HL-60 (cell line): Measurements from ENCODE around the gene USP27X.

ENCODE experiments used
- DNase-seq, 2 experiments: peaks; one replicate each; pipeline ENCODE4 v3.0.0-alpha.2; 2010 to 2020; ENCODE audit warnings: low read depth in 1 of 2, low spot score in 1 of 2
- H3K27ac ChIP-seq: fragments of 250-450 bp; sonication (Bioruptor Pico); replicated peaks from 2 replicates; pipeline ENCODE4 v1.5.1; 2020; ENCODE audit warnings: mild to moderate bottlenecking, moderate library complexity
- H3K27me3 ChIP-seq: fragments of 250-450 bp; sonication (Bioruptor Pico); 2 replicates; pipeline ENCODE4 v1.5.1; 2021; ENCODE audit warnings: mild to moderate bottlenecking, moderate library complexity; ENCODE audit not compliant: insufficient read depth, poor library complexity, severe bottlenecking
- H3K4me3 ChIP-seq: replicated peaks from 2 replicates; pipeline ENCODE4 v1.5.1; 2011; ENCODE audit warnings: mild to moderate bottlenecking, control low read depth, low read length; ENCODE audit not compliant: insufficient read depth
- CTCF ChIP-seq: IDR thresholded peaks from one replicate; pipeline ENCODE4 v1.5.1; 2011; ENCODE audit warnings: low read length, control low read depth, inconsistent platforms; ENCODE audit not compliant: insufficient read depth
- GABPA ChIP-seq: IDR thresholded peaks from 2 replicates; pipeline ENCODE4 v1.6.1; 2012; ENCODE audit warnings: low read depth
- POLR2AphosphoS5 ChIP-seq: IDR thresholded peaks from 2 replicates; pipeline ENCODE4 v1.6.1; 2012; ENCODE audit warnings: low read depth
- REST ChIP-seq: IDR thresholded peaks from 2 replicates; pipeline ENCODE4 v1.6.1; 2012; ENCODE audit warnings: low read depth; ENCODE audit not compliant: insufficient replicate concordance
- SPI1 ChIP-seq: IDR thresholded peaks from 2 replicates; pipeline ENCODE4 v1.6.1; 2012; ENCODE audit warnings: low read depth, mild to moderate bottlenecking, borderline replicate concordance
- long read RNA-seq: library from polyadenylated mRNA; unstranded; transcript quantifications from one replicate; pipeline ENCODE4 v2.0.0, GENCODE V29; 2020

The USP27X gene
- long read RNA-seq, result 0 reads

DNA sequence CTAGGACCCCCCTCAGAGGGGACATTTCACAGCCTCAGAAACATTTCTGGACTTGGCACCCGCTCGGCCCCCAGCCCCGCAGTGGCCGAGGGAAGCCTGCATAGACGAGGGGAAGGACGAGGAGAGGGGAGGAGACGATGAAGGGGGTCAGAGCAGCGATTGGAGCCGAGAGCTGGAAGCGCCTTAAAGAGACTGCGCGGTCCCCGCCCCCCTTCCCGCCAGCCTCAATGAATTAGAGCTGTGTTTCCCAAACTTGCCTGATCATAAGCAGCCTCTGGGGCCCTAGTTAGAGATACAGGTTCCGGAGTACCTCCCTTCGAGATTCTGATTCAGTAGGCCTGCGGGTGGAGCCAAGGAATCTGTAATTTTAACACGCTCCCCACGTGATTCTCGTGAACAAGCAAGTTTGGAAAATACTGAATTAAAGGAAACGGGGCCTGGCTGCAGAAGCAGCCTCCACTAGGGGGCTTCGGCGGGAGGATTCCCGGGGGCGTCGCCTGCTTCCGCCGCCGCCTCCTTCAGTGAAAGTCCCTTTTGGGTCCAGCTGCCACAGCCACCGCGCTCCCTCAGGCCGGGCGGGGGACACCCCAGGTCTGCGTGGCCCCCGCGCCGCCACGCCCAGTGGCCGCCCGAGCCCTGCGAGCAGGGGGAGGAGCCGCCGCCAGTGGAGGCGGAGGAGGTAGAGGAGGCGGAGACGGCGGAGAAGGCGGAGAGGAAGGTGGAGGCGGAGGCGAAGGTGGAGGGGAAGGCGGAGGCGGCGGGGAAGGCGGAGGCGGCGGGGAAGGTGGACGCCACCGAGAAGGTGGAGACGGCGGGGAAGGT, at the start of gene USP27X:
USP27X (plus strand) TSS at position 651 of the 822 bp plus-strand sequence. CDS start 824 bp downstream, outside the sequence.
- DNase-seq, result peak; percentile 31 to 67
- TF ChIP-seq GABPA, result no peak
- no peak for TF ChIP-seq SPI1
- TF ChIP-seq CTCF, result no peak
- TF ChIP-seq REST, result no peak
- no peak for TF ChIP-seq POLR2AphosphoS5
- H3K4me3 ChIP-seq, result peak within 1 kb of the TSS; percentile 62
- H3K27me3 ChIP-seq, result no peaks in the 10 kb centered on the region
- H3K27ac ChIP-seq, result peak within 1 kb of the TSS; percentile 14; the same call in 1 of the 2 replicates

DNA sequence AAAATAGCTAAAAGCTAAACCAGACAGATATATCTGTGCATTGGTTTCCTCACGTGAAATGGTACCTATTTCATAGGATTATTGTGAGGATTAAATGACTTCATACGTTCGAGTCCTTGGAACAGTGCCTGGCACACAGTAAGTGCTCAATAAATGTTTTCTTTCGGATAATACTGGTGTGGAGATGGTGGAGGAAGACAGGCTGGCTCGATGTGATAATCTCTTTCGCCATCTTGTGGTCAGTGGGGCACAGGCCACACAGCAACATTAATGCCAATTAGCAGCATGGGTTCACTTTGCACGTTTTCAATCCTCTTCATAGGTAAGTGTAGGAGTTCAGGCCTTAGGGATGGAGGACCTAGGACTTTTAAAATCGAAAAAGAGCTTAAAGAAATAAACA, 40.9 kb upstream of the USP27X start:
- no peaks in the 10 kb centered on the region for H3K27me3 ChIP-seq
- peak; percentile 27 for TF ChIP-seq CTCF
- TF ChIP-seq SPI1, result no peak
- H3K4me3 ChIP-seq, result no peak overlapping the region
- no peak overlapping the region for H3K27ac ChIP-seq
- peak; percentile 1 to 29 for DNase-seq

- DNase-seq, result peak; percentile 22 to 27
Measured at GRCh38 chrX:49840679-49841078, 38.6 kb upstream of the USP27X start.

More at GRCh38 chrX:49840679-49841078, 38.6 kb upstream of the USP27X start:
- no peak overlapping the region for H3K4me3 ChIP-seq
- no peaks in the 10 kb centered on the region for H3K27me3 ChIP-seq
- no peak for TF ChIP-seq GABPA
- no peak for TF ChIP-seq REST
- TF ChIP-seq CTCF, result no peak
- peak; percentile 29; the same call in 1 of the 2 replicates for TF ChIP-seq SPI1
- no peak for TF ChIP-seq POLR2AphosphoS5
- no peak overlapping the region for H3K27ac ChIP-seq
